H9 (cell line): ENCODE results near the gene TDRD9. TPM values are rescaled to one million over a fixed set of nuclear protein-coding genes. Genes with fewer than 3 reads are reported as not detected.
A peak's percentile ranks its signal among the peaks of the same experiment; 100 is the strongest.

Source experiments
- DNase-seq: peaks from one replicate; pipeline ENCODE4 v3.0.0-alpha.2; 2017
- H2AFZ ChIP-seq: one replicate; pipeline ENCODE4 v1.6.1; 2013; ENCODE audit warnings: mild to moderate bottlenecking, low read length, control low read depth, moderate library complexity
- H2AK5ac ChIP-seq: 2 replicates; pipeline ENCODE4 v1.6.1; 2013; ENCODE audit warnings: low read length, control low read depth, mixed read lengths; ENCODE audit not compliant: insufficient read length
- H2BK120ac ChIP-seq: one replicate; pipeline ENCODE4 v1.6.1; 2013; ENCODE audit warnings: low read depth, mild to moderate bottlenecking, low read length, control low read depth, inconsistent platforms; ENCODE audit not compliant: poor library complexity, severe bottlenecking
- H2BK12ac ChIP-seq: 2 replicates; pipeline ENCODE4 v1.6.1; 2013; ENCODE audit warnings: low read length, control low read depth, mixed read lengths, low read depth; ENCODE audit not compliant: insufficient read length
- H2BK15ac ChIP-seq: 2 replicates; pipeline ENCODE4 v1.6.1; 2013; ENCODE audit warnings: low read depth, low read length, control low read depth
- H2BK20ac ChIP-seq: one replicate; pipeline ENCODE4 v1.6.1; 2013; ENCODE audit warnings: low read depth, mild to moderate bottlenecking, low read length, control low read depth, inconsistent platforms; ENCODE audit not compliant: poor library complexity, severe bottlenecking
- H2BK5ac ChIP-seq: 2 replicates; pipeline ENCODE4 v1.6.1; 2013; ENCODE audit warnings: low read length, control low read depth, mixed read lengths; ENCODE audit not compliant: insufficient read length
- H3K14ac ChIP-seq: 2 replicates; pipeline ENCODE4 v1.6.1; 2013; ENCODE audit warnings: low read length, control low read depth; ENCODE audit not compliant: insufficient read depth
- H3K18ac ChIP-seq: 2 replicates; pipeline ENCODE4 v1.6.1; 2013; ENCODE audit warnings: low read depth, mild to moderate bottlenecking, mixed read lengths, low read length, control low read depth; ENCODE audit not compliant: insufficient read length
- H3K23ac ChIP-seq: 2 replicates; pipeline ENCODE4 v1.6.1; 2013; ENCODE audit warnings: low read length, control low read depth, mixed read lengths, low read depth; ENCODE audit not compliant: insufficient read length
- H3K23me2 ChIP-seq: 2 replicates; pipeline ENCODE4 v1.6.1; 2013; ENCODE audit warnings: low read depth, mild to moderate bottlenecking, mixed read lengths, low read length, control low read depth; ENCODE audit not compliant: insufficient read length, poor library complexity, severe bottlenecking
- H3K27ac ChIP-seq: 2 replicates; pipeline ENCODE4 v1.5.1; 2013; ENCODE audit warnings: low read length, control low read depth, mixed read lengths, low read depth; ENCODE audit not compliant: insufficient read length
- H3K27me3 ChIP-seq: 2 replicates; pipeline ENCODE4 v1.6.1; 2013; ENCODE audit warnings: low read length, control low read depth, inconsistent platforms; ENCODE audit not compliant: insufficient read depth
- H3K4ac ChIP-seq: 2 replicates; pipeline ENCODE4 v1.6.1; 2013; ENCODE audit warnings: low read depth, mild to moderate bottlenecking, control low read depth, inconsistent platforms, low read length, moderate library complexity
- H3K4me1 ChIP-seq: 2 replicates; pipeline ENCODE4 v1.6.1; 2013; ENCODE audit warnings: low read length, control low read depth, inconsistent platforms; ENCODE audit not compliant: insufficient read depth
- H3K4me2 ChIP-seq: 2 replicates; pipeline ENCODE4 v1.6.1; 2013; ENCODE audit warnings: low read length, control low read depth, mixed read lengths; ENCODE audit not compliant: insufficient read length, insufficient read depth
- H3K56ac ChIP-seq: 2 replicates; pipeline ENCODE4 v1.6.1; 2013; ENCODE audit warnings: low read depth, mild to moderate bottlenecking, mixed read lengths, low read length, control low read depth; ENCODE audit not compliant: insufficient read length
- H3K79me1 ChIP-seq: 2 replicates; pipeline ENCODE4 v1.6.1; 2013; ENCODE audit warnings: low read depth, mild to moderate bottlenecking, moderate library complexity, low read length, control low read depth, inconsistent platforms; ENCODE audit not compliant: insufficient read depth, poor library complexity, severe bottlenecking
- H3K79me2 ChIP-seq: 2 replicates; pipeline ENCODE4 v1.6.1; 2013; ENCODE audit warnings: low read length, control low read depth, inconsistent platforms; ENCODE audit not compliant: insufficient read depth
- H3K9ac ChIP-seq: 2 replicates; pipeline ENCODE4 v1.6.1; 2013; ENCODE audit warnings: low read length, control low read depth, mixed read lengths; ENCODE audit not compliant: insufficient read length; ENCODE audit errors: extremely low read depth
- H3K9me3 ChIP-seq: one replicate; pipeline ENCODE4 v1.6.1; 2013; ENCODE audit warnings: low read depth, low read length, inconsistent platforms; ENCODE audit not compliant: control insufficient read depth
- H3T11ph ChIP-seq: one replicate; pipeline ENCODE4 v1.6.1; 2013; ENCODE audit warnings: mild to moderate bottlenecking, low read length, control low read depth, inconsistent platforms
- H4K20me1 ChIP-seq: one replicate; pipeline ENCODE4 v1.6.1; 2013; ENCODE audit not compliant: control insufficient read depth, insufficient read length, insufficient read depth
- H4K5ac ChIP-seq: 2 replicates; pipeline ENCODE4 v1.6.1; 2013; ENCODE audit warnings: low read depth, mild to moderate bottlenecking, mixed read lengths, low read length, control low read depth; ENCODE audit not compliant: insufficient read length
- H4K8ac ChIP-seq: replicated peaks from 2 replicates; pipeline ENCODE4 v1.6.1; 2013; ENCODE audit warnings: low read length, control low read depth, mixed read lengths, low read depth; ENCODE audit not compliant: insufficient read length
- H4K91ac ChIP-seq: 2 replicates; pipeline ENCODE4 v1.6.1; 2013; ENCODE audit warnings: low read depth, mild to moderate bottlenecking, moderate library complexity, mixed read lengths, low read length, control low read depth; ENCODE audit not compliant: insufficient read length
- H3K27ac Mint-ChIP-seq, 3 experiments: 2 replicates in 2 of 3; 3 replicates in 1 of 3; pipeline ENCODE4 v1.8.0; 2020 to 2021; ENCODE audit warnings: mixed read lengths in 3 of 3, mild to moderate bottlenecking in 1 of 3, moderate library complexity in 1 of 3
- H3K27me3 Mint-ChIP-seq: 2 replicates; pipeline ENCODE4 v1.8.0; 2021; ENCODE audit warnings: low read depth, mild to moderate bottlenecking, moderate library complexity, mixed read lengths
- H3K36me3 Mint-ChIP-seq, 3 experiments: 2 replicates in 2 of 3; 3 replicates in 1 of 3; pipeline ENCODE4 v1.8.0; 2020 to 2021; ENCODE audit warnings: low read depth in 3 of 3, mixed read lengths in 3 of 3; ENCODE audit not compliant: insufficient read depth in 1 of 3
- H3K4me1 Mint-ChIP-seq, 2 experiments: 2 replicates each; pipeline ENCODE4 v1.8.0; 2020; ENCODE audit warnings: mixed read lengths in 2 of 2
- H3K4me3 Mint-ChIP-seq, 2 experiments: 2 replicates in 1 of 2; 3 replicates in 1 of 2; pipeline ENCODE4 v1.8.0; 2020 to 2021; ENCODE audit warnings: mild to moderate bottlenecking in 2 of 2, mixed read lengths in 2 of 2, moderate library complexity in 1 of 2
- H3K9me3 Mint-ChIP-seq, 2 experiments: 2 replicates in 1 of 2; 3 replicates in 1 of 2; pipeline ENCODE4 v1.8.0; 2020; ENCODE audit warnings: mild to moderate bottlenecking in 2 of 2, mixed read lengths in 2 of 2, moderate library complexity in 1 of 2
- WGBS: extraction: QIAGEN DNeasy Blood & Tissue Kit; methylation state at CpG from one replicate; pipeline ENCODE4 v1.1.7; 2013; ENCODE audit warnings: missing lambda C conversion rate, low lambda C conversion rate, mixed read lengths; ENCODE audit not compliant: insufficient read length; ENCODE audit errors: extremely low coverage; 5-methylcytosine and 5-hydroxymethylcytosine counted together
- total RNA-seq: library from RNA; stranded (reverse); gene quantifications from 2 replicates; pipeline ENCODE4 v1.2.1, GENCODE V29; 2021
- TF ChIP-seq, protein P1 (sequence below): fragments of 200-600 bp; sonication (generic); conservative IDR thresholded peaks from 3 replicates; pipeline ENCODE4 v1.8.0; 2021; ENCODE audit warnings: antibody characterized with exemption, mild to moderate bottlenecking

The TDRD9 gene
- total RNA-seq, 1 experiment from 2014 or later = not detected

DNA sequence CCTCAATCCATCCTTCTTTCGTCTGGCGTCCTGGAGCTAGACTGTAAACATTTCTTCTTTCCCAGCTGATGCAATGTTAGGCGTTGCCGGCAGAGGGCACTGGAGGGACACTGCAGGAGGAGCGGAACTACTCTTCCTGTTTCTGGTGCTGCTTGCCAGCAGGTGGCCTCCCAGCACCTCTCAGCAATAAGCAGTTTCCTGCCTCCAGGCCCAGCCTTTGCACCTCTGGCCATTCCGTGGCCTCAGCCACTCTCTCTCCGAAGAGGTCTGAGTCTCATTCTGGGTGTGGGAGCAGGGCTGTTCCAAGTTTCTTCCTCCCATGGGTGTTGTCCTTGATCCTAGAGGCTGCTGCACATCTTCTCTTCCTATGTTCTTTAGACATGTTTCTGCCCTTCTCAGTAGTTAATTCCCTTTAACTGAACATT, 149.8 kb downstream of the TDRD9 start:
- H3K9me3 Mint-ChIP-seq = peaks cover 8% of the 10 kb centered on the region in 2 experiments; a peak in 4 of 5 replicates
- peaks cover 4 to 6% of the 10 kb centered on the region in 2 experiments for H3K4me1 Mint-ChIP-seq
- Histone ChIP-seq H2AK5ac (no peak overlapping the region), H3K27me3 (no peaks in the 10 kb centered on the region), H3K27ac (no peak overlapping the region), H3K4me1 (no peaks in the 10 kb centered on the region), H4K8ac (no peak overlapping the region), H4K91ac (no peak overlapping the region), H4K20me1 (no peaks in the 10 kb centered on the region), H2AFZ (no peak overlapping the region), H2BK120ac (no peak overlapping the region), H3K23me2 (no peaks in the 10 kb centered on the region), H3K14ac (no peak overlapping the region), H2BK20ac (no peak overlapping the region), H3K56ac (no peak overlapping the region), H2BK12ac (no peak overlapping the region), H3K9me3 (peaks cover 7% of the 10 kb centered on the region), H3K79me2 (no peaks in the 10 kb centered on the region), H3K23ac (no peak overlapping the region), H3K4ac (no peak overlapping the region), H3T11ph (no peak overlapping the region), H3K79me1 (no peaks in the 10 kb centered on the region), H2BK15ac (no peak overlapping the region), H3K18ac (no peak overlapping the region), H4K5ac (no peak overlapping the region), H3K4me2 (no peak overlapping the region), H2BK5ac (no peak overlapping the region), H3K9ac (no peak overlapping the region)
- no peak overlapping the region for H3K27ac Mint-ChIP-seq
- H3K27me3 Mint-ChIP-seq = peaks cover 5% of the 10 kb centered on the region
- no CpG with 5 or more reads among the region's 7 CpGs for WGBS
- peaks cover 0 to 6% (median 0%) of the 10 kb centered on the region in 3 experiments; a peak in 2 of 7 replicates for H3K36me3 Mint-ChIP-seq
- no peak overlapping the region for H3K4me3 Mint-ChIP-seq
- TF ChIP-seq, protein P1, sequence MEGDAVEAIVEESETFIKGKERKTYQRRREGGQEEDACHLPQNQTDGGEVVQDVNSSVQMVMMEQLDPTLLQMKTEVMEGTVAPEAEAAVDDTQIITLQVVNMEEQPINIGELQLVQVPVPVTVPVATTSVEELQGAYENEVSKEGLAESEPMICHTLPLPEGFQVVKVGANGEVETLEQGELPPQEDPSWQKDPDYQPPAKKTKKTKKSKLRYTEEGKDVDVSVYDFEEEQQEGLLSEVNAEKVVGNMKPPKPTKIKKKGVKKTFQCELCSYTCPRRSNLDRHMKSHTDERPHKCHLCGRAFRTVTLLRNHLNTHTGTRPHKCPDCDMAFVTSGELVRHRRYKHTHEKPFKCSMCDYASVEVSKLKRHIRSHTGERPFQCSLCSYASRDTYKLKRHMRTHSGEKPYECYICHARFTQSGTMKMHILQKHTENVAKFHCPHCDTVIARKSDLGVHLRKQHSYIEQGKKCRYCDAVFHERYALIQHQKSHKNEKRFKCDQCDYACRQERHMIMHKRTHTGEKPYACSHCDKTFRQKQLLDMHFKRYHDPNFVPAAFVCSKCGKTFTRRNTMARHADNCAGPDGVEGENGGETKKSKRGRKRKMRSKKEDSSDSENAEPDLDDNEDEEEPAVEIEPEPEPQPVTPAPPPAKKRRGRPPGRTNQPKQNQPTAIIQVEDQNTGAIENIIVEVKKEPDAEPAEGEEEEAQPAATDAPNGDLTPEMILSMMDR = peak; percentile 99
- peak; percentile 93 for DNase-seq
